GM21825 (cell line): Measurements from ENCODE around the gene KRTAP12-4.
"Not testable (repeated sequence)": the region's sequence is repeated elsewhere in the genome, so short reads cannot be mapped to it uniquely, and the experiment has no call there.

ENCODE experiments used
- ATAC-seq: cut with Tn5 transposase; IDR thresholded peaks from one replicate; pipeline ENCODE4 v1.9.1; 2021; ENCODE audit warnings: mild to moderate bottlenecking, moderate library complexity; ENCODE audit not compliant: unreplicated experiment

The KRTAP12-4 gene

DNA sequence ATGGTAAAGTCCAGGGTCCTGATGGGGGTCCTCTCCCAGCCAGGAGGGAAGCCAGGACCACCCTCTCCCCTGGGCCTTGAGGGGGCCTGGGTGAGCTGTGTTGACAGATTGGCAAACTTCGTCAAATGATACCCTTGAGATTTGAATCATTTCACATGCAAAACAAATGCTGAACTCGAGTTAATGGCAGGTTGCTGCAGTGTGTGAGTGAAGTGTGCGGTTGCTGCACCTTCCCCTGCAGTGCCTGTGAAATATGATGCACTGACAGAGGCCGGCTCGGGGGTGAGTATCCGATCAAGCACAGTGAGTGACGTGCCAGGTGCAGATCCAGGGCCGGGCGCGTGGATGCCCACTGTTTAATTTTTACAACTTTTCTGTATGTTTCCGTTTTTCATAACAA lies 33.2 kb upstream of the KRTAP12-4 start:
- no peak for ATAC-seq

DNA sequence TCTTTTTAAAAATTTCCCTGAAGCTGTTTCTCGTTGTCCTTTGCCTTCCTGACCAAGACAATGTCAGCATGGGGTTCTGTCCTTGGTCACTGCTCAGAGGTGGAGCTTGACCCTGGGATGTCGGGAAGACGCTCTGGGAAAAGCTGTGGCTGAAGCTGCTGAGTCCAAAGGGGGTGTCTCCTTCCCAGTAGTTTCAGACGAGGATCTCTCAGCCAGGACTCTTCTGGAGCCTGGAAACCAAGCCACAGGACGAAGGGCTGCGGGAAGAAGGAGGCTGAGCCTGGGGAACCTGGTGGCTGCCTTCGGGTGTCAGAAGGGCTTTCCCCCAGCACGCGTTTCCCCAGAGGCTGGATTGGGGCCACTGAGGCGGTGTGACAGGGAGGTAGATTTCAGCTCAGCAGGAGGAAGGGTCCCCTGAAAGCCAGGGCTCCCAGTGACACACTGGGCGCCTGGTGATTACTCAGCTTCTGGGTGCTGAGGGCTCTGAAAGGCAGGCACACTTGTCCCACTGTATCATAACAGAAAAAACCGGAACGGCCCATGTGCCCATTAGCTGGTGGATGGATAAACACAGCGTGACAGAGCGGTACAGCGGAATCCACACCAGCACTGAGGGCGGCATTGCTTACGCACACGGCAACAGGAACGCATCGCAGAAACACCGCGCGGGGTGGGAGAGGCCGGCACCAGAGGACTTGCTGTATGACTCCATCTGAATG lies 32.5 kb upstream of the KRTAP12-4 start:
- ATAC-seq: no peak

DNA sequence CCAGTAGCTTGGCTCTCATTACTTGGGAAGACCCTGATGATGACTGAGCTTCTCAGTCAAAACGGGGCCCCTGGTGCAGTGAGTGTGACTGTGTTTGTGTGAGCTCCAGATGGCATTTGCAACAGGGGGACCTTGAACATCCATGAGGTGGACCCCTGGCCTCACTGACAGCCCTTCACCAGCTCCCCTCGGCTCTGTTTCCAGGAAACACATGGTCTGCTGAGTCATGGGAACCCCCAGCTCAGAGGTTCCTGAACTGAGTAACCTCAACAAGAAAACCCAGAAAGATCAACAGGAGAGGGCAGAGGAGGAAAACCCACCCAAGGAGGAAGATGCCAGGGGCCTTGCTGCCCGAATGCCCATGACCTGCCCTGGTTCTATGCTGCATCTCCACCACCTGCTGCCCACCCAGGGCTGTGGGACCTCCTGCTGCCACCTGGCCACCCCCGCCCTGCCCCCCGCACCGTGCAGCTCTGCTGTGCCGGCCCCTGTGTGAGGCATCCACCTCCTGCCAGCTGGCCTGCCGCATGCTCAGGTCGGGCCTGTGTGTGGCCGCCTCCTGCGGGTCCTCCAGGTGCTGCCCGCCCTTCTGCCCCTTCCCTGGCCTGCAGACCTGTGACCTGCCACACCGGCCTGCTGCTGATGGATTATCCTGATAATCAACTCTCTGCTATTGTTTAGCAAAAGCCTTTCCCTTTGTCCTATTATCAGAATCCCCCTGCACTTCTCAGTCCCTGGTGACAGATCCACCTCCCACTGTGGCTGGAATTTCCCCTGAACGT lies 31.7 kb upstream of the KRTAP12-4 start:
- no peak for ATAC-seq

DNA sequence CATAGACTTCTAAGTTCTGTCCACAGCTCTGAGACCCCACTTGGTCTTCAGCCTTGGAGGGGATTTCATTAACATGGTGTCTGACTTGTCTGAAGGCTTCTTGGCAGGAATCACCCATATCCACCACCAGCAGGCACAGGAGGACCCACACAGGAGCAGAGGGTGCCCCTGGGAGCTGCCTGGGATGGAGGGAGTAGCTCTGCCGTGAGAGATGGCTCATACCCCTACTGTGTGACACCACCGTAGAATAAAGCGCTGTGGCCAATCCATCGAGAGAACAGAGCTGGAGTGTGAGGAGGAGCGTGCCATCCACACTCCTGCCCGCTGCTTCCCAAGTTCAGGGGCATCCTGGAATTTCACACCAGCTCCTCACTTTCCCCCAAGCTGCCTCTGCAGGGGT lies 30.6 kb upstream of the KRTAP12-4 start:
- ATAC-seq: not testable (repeated sequence)

DNA sequence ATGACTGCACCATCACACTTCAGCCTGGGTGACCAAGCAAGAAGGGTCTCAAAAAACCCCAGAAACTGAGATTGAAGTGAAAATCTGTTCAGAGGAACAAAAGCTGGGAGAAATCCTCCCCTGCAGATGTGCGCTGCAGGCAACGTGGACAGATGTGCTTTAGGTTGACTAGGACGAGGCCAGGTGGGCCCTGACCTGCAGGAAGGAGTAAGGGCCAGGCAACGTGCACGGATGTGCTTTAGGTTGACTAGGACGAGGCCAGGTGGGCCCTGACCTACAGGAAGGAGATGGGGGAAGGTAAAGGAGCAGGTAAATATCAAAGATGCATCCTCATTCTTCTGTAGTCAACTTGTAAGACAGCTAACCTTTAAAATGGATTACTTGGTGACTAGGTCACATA lies 30.0 kb upstream of the KRTAP12-4 start:
- ATAC-seq: no peak

DNA sequence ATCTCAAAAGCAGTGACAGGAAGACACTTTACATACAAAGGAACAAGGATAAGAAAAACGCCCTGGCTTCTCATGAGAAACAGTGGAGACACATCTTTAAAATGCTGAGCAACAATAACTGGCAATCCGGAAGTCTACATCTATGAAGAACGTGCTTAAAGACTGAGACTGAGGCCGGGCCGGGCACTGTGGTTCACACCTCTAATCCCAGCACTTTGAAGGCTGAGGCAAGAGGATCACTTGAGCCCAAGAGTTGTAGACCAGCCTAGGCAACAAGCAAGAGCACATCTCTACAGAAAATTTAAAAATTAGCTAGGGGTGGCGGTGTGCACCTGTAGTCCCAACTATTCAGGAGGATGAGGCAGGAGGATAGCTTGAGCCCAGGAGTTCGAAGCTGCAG lies 29.6 kb upstream of the KRTAP12-4 start:
- no peak for ATAC-seq

DNA sequence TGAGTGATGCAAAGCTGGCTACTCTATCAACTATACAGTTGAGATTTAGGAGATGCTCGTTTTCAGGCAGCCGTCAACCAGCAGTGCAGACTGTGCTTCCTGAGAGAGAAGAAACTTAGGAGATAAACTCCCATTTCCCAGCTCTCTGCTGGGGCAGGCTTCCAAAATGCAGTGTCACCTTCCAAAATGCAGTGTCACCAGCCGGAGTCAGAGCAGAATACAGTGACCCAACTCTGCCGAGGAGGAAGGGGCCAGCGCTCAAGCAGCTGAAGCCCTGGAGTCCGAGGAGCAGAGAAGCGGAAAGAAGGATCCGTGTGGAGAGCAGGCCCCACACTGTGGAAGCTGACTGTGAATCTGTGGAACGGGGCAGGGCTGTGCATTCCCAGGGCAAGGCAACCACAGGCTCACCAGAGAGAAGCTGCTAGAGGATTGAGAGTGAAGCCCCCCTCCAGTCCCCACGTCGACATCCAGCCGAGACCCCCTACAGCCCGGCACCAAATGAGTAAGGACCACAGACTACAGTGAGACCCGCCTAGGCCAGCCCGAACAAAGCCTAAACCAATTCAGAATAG lies 28.2 kb upstream of the KRTAP12-4 start:
- ATAC-seq: no peak

DNA sequence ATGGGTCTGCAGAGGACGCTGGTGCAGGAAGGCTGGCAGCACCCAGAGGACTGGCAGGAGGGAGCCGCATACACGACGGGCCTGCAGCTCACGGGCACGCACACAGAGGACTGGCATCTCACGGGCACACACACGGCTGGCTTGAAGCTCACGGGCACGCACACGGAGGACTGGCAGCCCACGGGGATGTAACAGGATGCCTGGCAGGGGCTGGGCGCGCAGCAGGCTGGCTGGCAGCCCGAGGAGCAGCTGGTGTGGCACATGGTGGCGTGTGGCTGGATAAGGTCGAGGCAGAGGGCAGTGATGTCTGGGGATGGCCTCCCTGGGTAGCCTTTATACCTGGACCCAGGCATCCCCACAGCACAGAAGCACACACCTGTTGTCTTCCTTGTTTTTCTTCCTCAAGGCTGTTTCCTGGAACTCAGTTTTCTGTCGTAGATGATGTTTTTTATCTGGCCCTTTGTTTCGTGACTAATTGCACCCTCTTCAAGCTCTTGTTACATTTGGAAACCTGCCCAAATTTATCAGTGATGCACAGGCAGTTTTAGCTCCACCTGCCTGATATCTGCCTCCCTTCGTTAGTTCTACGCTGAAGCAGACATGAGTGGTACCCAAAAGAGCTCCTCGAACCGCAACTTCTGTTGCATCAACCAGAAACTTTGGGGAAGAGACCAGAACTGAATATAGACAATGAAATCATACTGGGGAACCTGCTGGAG lies 27.6 kb upstream of the KRTAP12-4 start, which contains the start of gene KRTAP12-1:
KRTAP12-1 (minus strand) TSS at position 303 of the 719 bp plus-strand sequence; CDS start at position 263, 40 bp downstream.
- ATAC-seq: no peak

DNA sequence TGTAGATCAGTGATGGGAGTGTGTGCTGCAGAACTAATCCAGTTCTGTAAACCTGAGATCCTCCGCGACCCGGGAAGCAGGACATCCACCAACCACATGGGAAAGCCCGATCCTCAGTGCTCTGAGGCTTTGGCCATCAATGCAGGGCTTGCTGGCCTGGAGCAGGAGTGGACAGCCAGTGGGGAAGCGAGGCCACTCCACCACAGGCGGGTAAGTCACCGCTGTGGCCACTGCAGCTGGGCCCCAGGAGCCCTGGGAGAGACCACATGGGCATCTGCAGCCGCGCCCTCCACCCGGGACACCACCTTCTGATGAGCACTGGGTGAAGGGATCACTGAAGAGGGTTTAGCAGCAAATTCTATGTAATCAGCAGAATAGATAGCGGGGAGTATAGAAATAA lies 26.7 kb upstream of the KRTAP12-4 start:
- ATAC-seq: no peak

DNA sequence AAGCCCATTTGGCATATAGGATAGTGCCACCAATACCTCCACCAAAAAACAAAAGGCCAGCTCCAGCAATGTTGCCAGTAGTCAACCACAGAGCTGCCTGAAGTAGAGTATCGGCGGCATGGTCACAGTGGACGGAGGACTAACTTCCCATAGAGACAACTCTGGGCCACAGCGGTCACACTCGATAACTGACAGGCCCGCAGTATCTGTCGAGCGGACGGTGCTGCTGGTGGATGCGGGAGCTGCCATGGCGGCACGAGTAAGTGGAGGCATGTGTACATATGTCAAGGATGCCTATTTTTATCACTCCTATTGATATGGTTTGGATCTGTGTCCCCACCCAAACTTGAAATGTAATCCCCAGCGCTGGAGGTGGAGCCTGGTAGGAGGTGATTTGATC lies 23.4 kb upstream of the KRTAP12-4 start:
- ATAC-seq: no peak

DNA sequence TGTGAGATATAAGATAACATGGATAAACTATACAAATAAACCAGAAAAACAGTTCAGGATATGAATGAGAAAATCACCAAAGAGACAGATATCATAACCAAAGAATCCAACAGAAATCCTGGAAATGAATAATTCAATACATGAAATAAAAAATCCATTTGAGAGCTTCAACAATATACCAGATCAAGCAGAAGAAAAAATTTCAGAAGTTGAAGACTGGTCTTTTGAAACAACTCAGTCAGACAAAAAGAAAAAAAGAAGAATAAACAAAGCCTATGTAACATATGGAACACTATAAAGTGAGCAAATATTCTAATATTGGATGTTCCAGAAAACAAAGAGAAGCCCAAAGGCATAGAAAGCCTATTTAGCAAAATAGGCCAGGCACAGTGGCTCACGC lies 17.5 kb upstream of the KRTAP12-4 start:
- no peak for ATAC-seq

DNA sequence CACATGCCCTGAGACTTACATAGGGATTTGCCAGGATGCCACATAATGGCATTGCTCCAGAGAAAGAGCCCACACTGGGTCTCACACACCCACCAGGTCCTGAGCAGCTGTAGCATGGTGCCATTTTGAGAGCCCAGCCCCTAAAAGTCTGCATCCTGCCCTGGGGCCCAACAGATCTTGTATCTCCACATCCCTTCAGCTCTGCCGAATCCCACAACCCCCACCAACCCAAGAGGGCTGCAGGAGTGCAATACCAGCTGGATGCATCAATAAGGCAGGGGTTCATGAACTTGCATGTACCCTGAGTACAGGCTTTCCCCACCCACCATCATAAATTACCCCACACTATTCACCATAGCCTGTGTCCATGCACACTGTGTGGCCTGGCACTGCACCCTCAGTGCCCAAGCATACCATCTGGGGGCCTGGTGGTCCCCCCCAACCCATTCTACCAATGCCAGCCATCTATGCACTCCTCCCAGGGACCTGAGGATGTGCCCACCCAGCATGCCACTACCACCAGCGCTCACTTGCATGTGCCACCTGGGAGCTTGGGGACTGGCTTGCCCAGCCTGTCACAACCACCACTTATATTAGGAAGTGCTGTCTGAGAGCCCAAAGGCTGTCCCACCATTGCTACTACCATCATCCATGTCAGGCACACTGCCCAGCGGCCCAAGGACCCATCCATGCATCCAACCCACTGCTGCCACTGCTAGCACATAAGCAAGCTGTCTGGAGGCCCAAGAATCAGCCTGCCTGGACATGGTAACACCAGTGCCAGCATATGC lies 16.4 kb upstream of the KRTAP12-4 start:
- no peak for ATAC-seq

DNA sequence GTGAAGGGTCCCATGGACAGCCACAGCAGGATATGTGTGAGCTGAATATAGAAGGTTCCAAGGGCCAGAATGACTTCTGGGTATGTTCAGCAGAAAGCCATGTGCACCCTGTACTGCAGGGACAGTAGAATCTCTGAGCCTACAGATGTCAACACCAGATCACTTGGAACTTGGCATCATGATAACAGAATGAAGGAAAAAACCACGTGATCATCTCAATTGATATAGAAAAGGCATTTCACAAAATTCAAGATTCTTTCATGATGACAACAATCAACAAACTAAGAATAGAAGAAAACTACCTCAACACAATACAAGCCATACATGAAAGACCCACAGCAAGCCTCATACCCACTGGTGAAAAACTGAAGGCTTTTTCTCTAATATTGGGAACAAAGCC lies 13.2 kb upstream of the KRTAP12-4 start:
- ATAC-seq: no peak

DNA sequence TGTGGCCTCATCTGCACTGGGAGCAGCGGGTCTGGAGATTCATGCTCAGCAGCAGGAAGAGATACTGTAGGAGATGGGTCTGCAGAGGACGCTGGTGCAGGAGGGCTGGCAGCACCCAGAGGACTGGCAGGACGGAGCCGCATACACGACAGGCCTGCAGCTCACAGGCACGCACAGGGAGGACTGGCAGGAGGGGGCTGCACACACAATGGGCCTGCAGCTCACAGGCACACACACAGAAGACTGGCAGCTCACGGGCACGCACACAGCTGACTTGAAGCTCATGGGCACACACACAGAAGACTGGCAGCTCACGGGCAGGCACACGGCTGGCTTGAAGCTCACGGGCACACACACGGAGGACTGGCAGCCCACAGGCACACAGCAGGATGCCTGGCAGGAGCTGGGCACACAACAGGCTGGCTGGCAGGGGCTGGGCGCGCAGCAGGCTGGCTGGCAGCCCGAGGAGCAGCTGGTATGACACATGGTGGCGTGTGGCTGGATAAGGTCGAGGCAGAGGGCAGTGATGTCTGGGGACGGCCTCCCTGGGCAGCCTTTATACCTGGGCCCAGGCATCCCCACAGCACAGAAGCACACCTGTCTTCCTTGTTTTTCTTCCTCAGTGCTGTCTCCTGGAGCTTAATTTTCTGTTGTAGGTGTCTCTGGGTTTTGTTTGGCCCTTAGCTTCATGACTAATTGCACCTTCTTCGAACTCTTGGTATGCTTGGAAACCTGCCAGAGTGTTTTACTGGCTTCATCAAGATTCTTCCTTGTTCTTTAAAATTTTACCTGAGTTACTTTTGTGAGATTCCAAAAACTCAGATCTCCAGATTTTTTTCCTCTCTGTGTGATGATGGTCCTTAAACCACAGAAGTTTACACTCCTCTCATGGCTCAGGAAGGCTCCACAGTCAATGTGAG lies 12.2 kb upstream of the KRTAP12-4 start, which contains the start of gene KRTAP12-2:
KRTAP12-2 (minus strand) TSS at position 527 of the 920 bp plus-strand sequence; CDS start at position 486, 41 bp downstream.
- ATAC-seq: no peak

DNA sequence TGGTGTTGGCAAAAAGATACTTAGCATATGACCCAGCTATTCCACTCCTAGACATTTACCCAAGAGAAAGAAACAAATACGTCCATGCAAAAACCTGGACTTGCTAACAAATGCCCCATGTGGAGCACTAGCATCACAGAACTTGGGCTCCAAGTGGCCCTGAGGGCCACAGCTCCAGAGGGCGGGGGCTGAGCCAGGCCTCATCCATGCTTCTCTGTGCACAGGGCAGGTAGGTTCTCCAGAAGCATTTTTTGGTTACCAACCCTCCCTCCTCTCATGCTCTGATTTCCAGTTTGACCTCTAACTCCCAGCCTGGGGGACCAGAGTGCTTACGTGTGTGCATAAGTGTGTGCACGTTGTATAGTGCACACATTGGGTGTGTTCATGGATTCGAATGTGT lies 10.2 kb upstream of the KRTAP12-4 start:
- no peak for ATAC-seq

DNA sequence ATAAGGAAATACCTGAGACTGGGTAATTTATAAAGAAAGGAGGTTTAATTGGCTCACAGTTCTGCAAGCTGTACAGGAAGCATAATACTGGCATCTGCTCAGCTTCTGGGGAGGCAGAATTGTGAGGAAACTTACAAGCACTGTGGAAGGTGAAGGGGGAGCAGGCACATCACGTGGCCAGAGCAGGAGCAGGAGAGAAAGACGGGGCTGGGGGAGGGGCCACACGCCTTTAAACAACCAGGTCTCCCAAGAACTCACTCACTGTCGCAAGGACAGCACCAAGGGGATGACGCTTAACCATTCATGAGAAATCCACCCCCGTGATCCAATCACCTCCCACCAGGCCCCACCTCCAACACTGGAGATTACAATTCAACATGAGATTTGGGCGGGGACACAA lies 7.1 kb upstream of the KRTAP12-4 start:
- not testable (repeated sequence) for ATAC-seq

DNA sequence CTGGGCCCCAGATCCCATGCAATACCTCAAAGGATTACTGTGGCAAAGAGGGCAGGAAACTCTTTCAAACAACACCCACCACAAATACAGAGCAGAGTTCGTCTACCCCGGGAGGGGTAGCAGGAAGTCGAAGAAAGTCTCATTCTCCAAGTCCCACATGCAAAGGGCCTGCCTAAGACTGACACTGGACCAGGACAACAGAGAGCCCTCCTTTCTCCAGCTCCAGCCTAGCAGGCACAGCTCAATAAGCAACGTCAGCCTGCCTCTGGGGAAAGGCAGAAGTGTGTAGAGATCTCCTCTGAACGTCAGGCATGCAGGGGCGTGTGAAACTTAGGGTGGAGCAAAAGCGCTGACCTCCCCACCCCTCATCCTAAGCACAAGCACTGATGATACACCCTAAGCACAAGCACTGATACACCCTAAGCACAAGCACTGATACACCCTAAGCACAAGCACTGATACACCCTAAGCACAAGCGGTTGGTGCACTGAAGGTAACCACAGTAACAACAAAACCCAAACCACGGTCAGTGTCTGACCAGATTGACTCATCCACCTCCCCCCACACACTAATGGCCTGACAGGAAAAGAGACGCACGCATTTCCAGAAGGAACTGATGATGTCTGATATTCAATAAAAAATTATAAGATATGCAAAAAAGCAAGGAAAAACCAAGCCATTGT lies 4.6 kb upstream of the KRTAP12-4 start:
- no peak for ATAC-seq

DNA sequence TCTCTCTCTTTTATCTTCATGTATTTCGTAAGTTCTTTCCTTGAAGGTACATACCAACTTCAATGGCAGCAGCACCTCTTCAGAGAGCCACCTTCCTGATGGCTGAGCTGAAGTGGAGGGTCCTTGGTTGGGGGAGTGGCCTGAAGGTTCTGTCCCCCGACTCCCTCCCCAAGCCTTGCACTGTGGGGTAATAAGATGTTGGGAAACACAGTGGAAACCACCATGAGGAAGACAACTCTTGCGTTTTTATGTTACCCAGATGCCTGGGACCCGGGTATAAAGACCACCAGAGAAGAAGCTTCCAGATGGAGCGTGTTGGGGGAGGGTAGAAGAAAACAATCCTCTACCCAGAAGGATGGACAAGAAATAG lies 4.1 kb upstream of the KRTAP12-4 start:
- ATAC-seq: no peak
